ENCODE measurements around the gene DIP2C.
"Not testable (repeated sequence)": the region's sequence is repeated elsewhere in the genome, so short reads cannot be mapped to it uniquely, and the experiment has no call there.

DIP2C gene

GRCh38 chr10:655184-655583 lies 34.3 kb downstream of the DIP2C start:
- DNase-seq = no peak

GRCh38 chr10:654647-654996 lies 34.8 kb downstream of the DIP2C start:
- DNase-seq = no peak

- no peak for DNase-seq
These were observed 35.3 kb downstream of the DIP2C start for GRCh38 chr10:653991-654646.

GRCh38 chr10:652832-653459 lies 36.5 kb downstream of the DIP2C start:
- not testable (repeated sequence) for DNase-seq

GRCh38 chr10:652233-652632 lies 37.2 kb downstream of the DIP2C start:
- DNase-seq = no peak

GRCh38 chr10:651692-652091 lies 37.8 kb downstream of the DIP2C start:
- no peak for DNase-seq

- no peak for DNase-seq
These were observed 38.4 kb downstream of the DIP2C start for GRCh38 chr10:650886-651615.

GRCh38 chr10:650441-650851 lies 39.0 kb downstream of the DIP2C start:
- DNase-seq = no peak

GRCh38 chr10:649798-650440 lies 39.5 kb downstream of the DIP2C start:
- DNase-seq = no peak

- no peak for DNase-seq
These were observed 40.0 kb downstream of the DIP2C start for GRCh38 chr10:649445-649797.

- not testable (repeated sequence) for DNase-seq
These were observed 42.4 kb downstream of the DIP2C start for GRCh38 chr10:647019-647418.

GRCh38 chr10:646118-646524 lies 43.3 kb downstream of the DIP2C start:
- no peak for DNase-seq

- no peak for DNase-seq
These were observed 44.5 kb downstream of the DIP2C start for GRCh38 chr10:644943-645334.

GRCh38 chr10:644076-644942 lies 45.2 kb downstream of the DIP2C start:
- DNase-seq = no peak

GRCh38 chr10:642186-642890 lies 47.1 kb downstream of the DIP2C start:
- no peak for DNase-seq

GRCh38 chr10:641149-642010 lies 48.1 kb downstream of the DIP2C start:
- DNase-seq = no peak

- DNase-seq = no peak
These were observed 48.8 kb downstream of the DIP2C start for GRCh38 chr10:640673-641045.

- no peak for DNase-seq
These were observed 49.5 kb downstream of the DIP2C start for GRCh38 chr10:639751-640672.

GRCh38 chr10:639001-639750 lies 50.3 kb downstream of the DIP2C start:
- DNase-seq = no peak
